ENCODE data around the gene MCUR1.
"Not testable (repeated sequence)": the region's sequence is repeated elsewhere in the genome, so short reads cannot be mapped to it uniquely, and the experiment has no call there.

MCUR1 gene

DNA sequence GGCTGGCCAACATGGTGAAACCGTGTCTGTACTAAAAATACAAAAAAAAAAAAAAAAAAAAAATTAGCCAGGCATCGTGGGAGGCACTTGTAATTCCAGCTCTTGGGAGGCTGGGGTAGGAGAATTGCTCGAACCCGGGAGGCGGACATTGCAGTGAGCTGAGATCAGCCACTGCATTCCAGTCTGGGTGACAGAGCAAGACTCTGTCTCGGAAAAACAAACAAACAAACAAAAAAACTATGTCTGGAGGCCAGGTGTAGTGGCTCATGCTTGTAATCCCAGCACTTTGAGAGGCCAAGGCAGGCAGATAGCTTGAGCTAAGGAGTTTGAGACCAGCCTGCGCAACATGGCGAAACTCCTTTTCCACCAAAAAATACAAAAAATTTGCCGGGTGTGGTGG, 38.9 kb downstream of the MCUR1 start:
- DNase-seq: not testable (repeated sequence)

DNA sequence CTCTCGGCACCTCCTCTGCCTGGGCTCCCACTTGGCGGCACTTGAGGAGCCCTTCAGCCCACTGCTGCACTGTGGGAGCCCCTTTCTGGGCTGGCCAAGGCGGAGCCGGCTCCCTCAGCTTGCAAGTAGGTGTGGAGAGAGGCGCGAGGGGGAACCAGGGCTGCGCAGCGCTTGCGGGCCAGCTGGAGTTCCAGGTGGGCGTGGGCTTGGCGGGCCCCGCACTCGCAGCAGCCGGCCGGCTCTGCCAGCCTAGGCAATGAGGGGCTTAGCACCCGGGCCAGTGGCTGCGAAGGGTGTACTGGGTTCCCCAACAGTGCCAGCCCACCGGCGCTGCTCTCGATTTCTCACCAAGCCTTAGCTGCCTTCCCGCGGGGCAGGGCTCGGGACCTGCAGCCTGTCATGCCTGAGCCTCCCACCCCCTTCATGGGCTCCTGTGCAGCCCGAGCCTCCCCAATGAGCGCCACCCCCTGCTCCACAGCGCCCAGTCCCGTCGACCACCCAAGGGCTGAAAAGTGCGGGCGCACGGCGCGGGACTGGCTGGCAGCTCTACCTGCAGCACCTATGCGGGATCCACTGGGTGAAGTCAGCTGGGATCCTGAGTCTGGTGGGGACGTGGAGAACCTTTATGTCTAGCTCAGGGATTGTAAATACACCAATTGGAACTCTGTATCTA, 41.9 kb downstream of the MCUR1 start:
- not testable (repeated sequence) for DNase-seq

DNA sequence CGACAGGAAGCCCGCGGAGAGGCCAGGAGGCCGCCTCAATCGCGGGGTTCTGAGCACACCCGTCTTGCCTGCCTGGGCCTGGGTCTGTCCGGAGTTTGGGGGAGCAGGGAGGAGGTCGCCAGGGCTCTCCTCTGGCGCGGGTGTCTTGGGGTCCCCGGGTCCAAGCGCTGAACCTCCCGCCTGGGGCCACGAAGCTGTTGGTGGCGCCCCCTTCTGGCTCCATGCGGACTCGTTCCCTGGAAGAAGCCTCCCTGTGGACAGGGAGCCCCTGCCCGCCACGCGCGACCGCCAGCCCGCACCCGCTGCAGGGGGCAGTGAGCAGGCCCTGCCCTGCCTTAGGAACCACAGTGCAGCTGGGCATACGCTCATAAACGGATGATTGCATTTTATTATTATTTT, 44.7 kb downstream of the MCUR1 start:
- no peak for DNase-seq

DNA sequence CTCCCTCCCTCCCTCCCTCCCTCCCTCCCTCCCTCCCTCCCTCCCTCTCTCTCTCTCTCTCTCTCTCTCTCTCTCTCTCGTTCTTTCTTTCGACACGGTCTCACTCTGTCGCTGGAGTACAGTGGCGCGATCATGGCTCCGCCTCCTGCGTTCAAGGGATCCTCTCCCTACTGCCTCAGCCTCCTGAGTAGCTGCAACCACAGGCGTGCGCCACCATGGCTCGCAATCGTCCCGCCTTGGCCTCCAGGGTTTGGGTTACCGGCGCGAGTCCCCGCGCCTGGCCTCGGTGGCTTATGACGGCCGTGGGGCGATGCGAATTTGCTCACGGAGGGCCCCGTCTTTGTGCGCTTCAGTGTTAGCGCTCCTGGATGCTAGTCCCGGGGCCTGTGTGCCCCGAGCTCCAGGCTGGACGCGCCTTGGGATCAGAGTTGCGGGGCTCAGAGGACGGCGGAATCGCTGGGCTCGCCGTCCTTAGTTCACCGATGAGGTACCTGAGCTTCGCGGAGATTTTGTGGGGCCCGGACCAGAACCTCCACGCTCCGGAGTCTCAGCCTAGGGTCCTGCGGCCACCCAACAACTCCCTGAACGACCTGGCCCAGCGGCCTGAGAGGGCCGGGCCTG, 45.2 kb downstream of the MCUR1 start:
- DNase-seq: no peak

DNA sequence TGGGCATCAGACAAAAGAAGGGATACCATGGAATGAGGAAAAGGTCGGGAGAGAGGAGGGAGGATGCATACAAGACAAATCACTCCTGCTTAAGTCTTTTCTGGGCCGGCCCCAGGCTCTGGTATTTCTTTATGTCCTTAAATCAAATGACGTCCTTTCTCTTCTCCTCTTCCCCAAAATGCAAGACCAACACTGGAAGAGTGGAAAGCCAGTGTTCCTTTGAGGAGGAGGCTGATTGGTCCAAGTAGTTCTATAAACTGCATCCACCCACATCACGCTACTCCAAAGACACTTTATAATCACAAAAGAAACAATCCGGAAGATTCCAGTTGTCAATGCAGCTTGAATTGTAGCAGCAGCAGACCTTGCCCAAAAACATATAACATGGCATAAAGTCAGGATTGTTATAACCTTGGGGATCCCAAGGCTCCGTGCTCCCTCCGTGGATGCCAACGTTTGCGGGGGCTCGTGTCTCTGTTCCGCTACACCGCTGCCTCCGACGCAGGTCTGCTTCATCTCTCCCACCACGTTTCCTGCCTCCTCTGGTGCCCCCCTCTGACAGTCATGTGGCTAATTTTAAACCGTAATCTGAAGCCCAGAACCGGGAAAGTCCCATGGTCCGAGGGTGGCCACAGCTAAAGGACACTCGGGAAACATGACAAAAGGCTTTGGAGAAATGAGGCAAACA, 47.1 kb downstream of the MCUR1 start:
- DNase-seq: peak; percentile 8 to 47 (median 14)

DNA sequence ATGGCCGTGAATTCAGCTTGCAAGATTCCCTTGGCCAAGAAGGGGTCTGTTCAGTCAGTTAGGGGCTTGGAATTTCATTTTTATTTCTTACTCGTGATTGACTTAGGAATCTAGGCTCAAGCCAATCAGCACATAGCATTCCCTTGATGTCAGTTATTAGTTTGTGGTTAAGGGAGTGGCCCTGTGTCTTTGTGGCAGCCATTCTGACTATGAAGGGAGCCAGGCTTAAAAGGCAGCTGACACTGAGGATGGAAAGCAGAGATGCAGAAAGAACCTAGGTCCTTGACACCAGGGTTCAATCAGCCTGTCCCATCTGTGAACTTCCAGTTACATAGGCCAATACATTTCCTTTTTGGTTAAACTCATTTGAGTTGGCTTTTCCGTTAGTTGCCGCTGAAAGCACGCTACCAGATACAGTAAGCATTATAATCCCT, 48.1 kb downstream of the MCUR1 start:
- no peak for DNase-seq

DNA sequence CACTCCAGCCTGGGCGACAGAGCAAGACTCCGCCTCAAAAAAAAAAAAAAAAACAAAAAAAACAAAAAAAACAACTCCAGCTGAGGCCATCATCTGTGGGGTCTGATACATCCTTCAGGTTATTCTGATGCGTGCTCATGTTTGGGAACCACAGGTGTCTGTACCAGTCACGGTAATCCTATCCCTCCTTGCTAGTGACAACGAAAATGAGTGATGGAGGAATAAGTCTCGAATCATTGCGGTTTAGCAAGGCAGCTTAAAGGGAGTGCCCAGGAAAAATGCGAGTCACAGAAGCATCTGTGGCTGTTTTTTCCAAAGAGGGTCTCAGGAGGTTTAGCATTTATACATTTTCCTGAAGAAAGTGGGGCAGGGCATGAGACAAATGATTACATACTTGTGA, 48.8 kb downstream of the MCUR1 start:
- no peak for DNase-seq

DNA sequence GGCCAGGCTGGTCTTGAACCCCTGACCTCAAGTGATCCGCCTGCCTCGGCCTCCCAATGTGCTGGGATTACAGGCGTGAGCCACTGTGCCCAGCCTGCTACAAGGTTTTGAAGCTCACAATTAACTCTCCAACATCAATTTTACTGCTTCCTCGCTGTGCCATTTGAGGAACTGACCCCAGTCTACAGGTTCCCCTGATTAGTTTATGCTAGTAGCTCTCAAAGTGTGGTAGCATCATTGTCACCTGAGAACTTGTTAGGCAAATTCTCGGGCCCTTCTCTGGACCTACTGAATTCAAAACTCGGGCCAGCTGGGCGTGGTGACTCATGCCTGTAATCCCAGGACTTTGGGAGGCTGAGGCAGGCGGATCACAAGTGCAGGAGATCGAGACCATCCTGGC, 49.4 kb downstream of the MCUR1 start:
- DNase-seq: no peak

DNA sequence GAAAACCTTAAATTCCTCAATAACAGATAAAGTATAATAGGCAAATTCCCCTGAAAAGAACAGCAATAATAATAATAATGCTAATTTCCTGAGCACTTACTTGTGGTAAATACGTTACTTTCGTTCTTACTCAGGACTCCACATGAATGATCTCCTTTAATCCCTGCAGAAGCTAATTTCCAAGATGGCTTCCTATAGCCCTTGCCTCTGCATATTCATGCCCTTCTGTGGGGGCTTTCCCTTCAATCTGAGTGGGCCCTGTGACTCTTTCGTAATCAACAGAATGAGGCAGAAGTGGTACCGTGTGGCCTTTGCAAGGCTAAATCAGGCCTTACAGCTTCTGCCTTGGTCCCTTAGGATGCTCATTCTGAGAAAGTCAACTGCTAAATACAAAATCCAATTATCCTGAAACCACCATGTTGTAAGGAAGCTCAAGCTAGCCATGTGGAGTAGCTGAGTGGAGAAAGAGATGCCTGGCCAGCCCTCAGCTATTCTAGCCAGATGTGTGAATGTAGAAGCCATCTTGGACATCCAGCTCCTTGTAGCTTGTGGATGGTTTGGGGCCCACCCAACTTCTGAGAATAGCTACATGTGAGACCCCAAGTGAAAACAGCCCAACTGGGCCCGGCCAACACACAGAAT, 50.5 kb downstream of the MCUR1 start:
- DNase-seq: no peak

DNA sequence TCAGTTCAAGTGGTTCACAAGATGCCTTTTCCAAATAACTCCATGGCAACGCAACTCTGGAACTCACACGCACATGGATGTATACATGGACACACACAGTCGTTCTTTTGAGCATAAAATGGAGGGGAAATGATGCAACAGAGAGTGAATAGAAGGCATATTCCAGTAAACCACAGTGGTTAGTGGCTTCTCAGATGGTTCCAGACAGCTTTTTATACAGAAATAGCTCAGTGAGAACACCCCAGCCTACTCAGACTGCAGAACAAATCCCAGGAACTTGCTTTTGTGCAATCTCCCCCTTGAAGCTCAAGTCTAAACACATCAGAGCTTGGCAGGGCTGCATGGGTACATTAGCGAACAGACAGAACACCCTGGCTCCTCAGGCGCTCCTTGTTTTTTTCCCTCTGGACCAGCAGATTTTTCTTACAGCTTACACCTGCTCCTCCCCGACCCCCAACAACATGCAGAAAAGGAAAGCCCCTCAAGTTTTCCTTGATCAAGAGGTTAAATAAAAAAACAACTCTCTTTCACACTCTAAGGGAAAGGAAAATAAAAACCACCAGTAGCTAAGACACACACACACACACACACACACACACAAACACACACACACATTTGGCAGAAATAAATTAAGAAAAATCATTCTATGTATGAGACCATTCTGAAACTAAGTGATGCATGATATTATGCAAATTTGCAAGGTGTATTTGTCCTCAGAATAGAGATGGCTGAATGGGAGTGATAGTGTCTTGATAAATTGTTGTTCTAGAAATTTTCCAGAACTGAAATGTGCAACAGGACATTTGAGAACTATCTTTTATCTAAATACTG, 51.5 kb downstream of the MCUR1 start:
- peak in 3 of 6 experiments; percentile 9 to 29 (median 19) for DNase-seq

DNA sequence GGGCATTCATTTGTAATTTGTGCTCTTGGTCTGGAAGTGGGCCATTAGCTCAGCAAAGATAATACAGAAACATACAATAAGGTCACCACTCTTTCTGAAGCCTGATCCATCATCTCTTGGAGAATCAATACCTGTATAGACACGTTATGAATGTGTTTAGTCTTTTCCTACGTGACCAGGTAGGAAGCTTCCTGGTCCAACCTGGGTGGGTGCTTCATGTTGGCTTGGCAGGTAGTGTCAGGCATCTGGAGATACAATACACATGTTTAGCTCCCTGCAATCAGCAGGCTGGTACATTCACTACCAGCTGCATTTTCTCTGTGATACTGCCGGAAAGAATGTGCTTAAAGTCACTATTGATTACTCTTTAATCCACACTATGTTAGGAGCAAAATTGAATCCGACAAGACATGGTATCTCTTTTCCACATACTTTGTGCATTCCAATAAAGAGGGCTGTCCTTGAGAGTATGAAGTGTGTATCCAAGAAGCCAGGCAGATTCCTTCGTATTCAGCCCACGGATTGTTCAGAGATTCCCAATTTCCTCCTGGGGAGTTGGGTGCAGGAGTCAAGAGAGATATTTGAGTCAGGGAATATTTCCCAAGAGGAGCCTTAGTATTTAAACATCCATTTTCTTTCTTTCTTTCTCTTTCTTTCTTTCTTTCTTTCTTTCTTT, 52.9 kb downstream of the MCUR1 start:
- no peak for DNase-seq

DNA sequence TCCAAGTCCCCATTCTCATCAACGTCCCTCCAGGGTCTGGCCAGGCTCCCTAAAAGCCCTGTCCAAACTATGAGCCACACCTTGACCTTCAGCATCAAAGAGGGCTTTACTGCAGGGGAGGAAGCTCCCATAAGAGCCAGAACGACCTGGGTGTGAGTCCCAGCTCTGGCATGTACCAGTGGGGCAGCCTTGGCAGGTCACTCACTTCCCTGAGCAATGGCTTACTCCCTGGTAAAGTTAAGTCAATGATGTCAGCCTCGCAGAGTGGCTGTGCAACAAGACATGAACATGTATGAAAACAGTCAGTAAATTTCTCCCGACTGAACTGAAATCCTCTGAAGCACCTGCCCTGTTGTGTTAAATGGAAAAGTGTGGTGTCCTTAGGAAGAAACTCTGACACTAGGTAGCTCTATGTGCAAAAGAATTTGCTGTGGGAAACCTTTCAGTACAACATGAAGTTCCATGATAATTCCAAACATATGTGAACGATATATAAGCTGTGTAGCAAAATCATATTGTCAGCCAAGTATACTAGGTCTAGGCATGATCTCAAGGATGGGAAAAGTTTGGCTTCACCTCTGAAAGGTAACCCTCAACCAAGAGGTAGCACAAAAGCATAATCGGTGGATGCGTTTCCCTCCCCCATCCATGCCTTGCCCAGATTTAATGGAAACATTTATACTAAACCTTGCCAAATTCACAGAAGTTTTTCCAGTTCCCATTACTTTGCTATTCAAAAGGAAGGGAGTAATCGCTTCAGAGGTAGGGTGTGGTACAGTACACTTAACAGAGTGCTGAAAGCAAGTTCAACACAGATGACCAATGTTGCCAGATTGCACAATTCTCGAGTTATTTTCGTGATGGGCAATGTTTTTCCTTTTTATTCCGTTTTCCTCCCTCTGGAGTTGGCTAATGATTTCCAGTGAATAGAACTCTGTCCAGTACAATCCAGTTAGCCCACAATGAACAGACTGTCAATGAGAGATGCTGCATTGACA, 53.8 kb downstream of the MCUR1 start:
- no peak for DNase-seq

DNA sequence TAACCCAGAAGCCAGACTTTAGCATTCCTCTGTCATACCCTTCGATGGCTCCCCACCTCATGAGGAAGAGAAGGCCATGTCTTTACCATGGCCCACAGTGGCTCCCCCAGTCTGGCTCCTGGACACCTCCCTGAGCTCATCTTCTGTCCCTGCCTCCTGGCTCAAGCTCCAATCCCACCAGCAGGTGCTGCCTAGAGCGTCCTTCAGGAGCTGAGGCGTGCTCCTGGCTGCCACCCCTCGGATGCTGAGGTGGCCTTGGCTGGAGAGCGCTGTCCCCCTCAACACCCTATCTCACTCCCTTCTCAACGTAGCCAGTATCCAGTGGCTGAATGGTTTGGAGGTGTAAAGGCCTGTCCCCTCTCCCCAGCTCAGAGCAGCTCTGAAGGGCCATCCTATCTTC, 55.3 kb downstream of the MCUR1 start:
- DNase-seq: no peak

DNA sequence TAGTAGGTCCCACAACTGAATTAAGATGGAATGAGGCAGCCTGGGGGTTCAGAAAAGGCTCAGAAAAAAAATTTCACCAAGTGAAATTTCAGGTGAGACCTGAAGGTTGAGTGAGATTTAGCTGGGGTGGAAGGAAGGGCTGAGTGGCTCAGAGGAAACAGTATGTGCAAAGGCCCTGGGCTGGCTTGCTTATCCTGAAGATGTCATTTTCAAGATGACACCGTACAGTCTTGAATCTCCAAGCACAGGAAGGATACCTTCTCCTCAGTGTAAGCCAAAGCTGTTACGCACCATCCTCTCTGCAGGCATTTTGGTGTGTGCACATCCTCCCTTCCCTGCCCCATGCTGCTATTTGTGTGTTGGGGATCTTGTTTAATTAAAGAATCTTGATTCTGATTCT, 59.7 kb downstream of the MCUR1 start:
- no peak for DNase-seq

DNA sequence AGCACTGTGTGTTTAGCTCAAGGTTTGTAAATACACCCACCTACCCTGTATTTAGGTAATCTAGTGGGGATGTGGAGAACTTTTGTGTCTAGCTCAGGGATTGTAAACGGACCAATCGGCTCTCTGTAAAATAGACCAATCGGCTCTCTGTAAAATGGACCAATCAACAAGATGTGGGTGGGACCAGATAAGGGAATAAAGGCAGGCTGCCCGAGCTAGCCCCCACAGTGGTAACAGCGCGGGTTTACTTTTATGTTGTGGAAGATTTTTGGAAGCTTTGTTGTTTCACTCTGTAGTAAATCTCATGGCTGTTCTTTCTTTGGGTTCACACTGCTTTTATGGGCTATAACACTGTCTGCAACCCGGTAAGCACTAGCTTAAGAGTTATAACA, 70.6 kb downstream of the MCUR1 start:
- no peak for DNase-seq

DNA sequence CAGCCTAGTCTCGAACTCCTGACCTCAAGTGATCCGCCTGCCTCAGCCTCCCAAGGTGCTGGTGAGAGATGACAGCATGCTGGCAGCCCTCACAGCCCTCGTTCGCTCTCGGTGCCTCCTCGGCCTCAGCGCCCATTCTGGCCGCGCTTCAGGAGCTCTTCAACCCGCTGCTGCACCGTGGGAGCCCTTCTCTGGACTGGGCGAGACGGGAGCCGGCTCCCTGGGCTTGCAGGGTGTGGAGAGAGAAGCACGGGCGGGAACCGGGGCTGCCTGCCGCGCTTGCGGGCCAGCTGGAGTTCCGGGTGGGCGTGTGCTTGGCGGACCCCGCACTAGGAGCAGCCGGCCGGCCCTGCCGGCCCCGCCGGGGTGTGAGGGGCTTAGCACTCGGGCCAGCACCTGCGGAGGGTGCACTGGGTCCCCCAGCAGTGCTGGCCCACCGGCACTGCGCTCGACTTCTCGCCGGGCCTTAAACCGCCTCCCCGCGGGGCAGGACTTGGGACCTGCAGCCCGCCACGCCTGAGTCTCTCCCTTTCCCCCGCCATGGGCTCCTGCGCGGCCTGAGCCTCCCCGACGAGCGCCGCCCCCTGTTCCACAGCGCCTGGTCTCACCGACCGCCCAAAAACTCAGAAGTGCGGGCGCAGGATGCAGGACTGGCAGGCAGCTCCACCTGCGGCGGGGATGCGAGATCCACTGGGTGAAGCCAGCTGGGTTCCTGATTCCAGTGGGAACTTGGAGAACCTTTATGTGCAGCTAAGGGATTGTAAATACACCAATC, 71.2 kb downstream of the MCUR1 start:
- no peak for DNase-seq

DNA sequence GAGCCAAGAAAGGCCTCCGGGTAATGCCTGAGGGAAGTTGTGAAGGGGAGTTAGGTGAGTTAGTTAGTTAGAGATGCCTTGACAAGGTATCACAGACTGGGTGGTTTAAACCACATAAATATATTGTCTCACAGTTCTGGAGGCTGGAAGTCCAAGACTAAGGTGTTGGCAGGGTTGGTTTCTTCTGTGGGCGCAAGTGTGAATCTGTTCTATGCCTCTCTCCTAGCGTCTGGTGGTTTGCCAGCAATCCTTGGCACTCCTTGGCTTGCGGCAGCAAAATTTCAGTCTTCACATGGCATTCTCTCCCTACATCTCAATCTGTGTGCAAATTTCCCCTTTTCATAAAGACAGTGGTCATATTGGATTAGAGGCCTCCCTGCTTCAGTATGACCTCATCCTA, 73.0 kb downstream of the MCUR1 start:
- no peak for DNase-seq
